GM18498 (cell line): ENCODE data around the gene ZNF705A.
"Not testable (repeated sequence)": the region's sequence is repeated elsewhere in the genome, so short reads cannot be mapped to it uniquely, and the experiment has no call there.

Experiments used
- ATAC-seq: cut with Tn5 transposase; IDR thresholded peaks from one replicate; pipeline ENCODE4 v1.9.1; 2021; ENCODE audit warnings: mild to moderate bottlenecking, moderate library complexity; ENCODE audit not compliant: unreplicated experiment

Gene ZNF705A

GRCh38 chr12:8183346-8183745 is 26.5 kb downstream of the ZNF705A start:
- ATAC-seq, result not testable (repeated sequence)

DNA sequence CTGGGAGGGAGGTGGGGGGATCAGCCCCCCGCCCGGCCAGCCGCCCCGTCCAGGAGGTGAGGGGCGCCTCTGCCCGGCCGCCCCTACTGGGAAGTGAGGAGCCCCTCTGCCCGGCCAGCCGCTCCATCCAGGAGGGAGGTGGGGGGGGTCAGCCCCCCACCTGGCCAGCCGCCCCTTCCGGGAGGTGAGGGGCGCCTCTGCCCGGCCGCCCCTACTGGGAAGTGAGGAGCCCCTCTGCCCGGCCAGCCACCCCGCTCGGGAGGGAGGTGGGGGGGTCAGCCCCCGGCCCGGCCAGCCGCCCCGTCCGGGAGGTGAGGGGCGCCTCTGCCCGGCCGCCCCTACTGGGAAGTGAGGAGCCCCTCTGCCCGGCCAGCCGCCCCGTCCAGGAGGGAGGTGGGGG is 27.4 kb downstream of the ZNF705A start:
- ATAC-seq, result not testable (repeated sequence)

GRCh38 chr12:8188088-8188487 is 31.3 kb downstream of the ZNF705A start:
- ATAC-seq, result not testable (repeated sequence)

GRCh38 chr12:8197685-8198308 is 41.0 kb downstream of the ZNF705A start:
- not testable (repeated sequence) for ATAC-seq

DNA sequence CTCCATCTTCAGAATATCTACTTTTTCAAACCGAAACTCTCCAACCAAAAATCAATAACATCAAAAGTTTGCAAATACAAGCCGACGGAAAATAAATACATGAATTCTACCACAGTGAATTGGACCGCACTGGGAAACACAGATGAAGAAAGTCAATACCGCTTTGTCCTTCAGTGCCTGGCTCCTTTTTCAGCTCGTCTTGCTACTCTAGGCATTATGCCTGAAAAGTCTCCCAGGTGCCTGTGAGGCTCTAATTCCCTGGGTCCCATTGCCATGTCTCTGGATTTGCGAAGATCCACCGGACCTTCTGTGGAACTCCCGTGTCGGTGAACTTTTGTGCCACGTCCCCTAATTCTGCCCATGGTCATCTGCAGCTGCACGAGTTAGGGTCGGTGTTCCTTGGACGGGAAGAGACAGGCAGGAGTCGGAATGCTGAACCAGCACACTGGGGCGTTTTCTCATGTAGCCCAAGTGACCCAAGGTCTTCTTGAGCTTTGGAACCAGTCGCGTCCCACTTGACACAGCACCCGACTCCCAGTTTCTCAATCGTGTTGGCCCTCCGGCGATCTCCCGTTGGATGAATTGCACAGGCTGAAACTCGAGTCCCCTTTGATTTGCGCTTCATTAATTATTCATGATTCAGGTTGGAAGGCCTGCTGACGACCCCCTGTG is 62.0 kb downstream of the ZNF705A start:
- ATAC-seq, result not testable (repeated sequence)

GRCh38 chr12:8221375-8221774 is 64.6 kb downstream of the ZNF705A start:
- not testable (repeated sequence) for ATAC-seq

- not testable (repeated sequence) for ATAC-seq
Observed at GRCh38 chr12:8221844-8222243, 65.0 kb downstream of the ZNF705A start.

- not testable (repeated sequence) for ATAC-seq
Observed at GRCh38 chr12:8222303-8222702, 65.5 kb downstream of the ZNF705A start.

GRCh38 chr12:8223646-8224045 is 66.8 kb downstream of the ZNF705A start:
- ATAC-seq, result not testable (repeated sequence)

GRCh38 chr12:8224782-8225181 is 68.0 kb downstream of the ZNF705A start:
- ATAC-seq, result not testable (repeated sequence)

DNA sequence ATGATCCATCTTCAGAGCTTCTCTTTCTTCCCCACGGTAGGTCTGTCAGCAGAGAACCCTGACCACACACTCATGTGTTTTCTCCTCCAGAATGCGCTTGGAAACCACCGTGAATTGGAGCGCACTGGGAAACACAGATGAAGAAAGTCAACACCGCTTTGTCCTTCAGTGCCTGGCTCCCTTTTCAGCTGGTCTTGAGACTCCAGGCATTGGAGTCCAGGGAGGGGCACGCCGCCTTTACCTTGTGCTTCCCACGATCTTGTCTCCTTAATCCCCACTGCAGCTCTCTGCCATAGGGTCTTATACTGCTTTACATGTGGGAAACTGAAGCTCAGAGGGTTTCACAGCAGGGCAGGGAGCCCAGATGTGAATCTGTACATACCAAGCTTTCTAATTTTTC is 69.5 kb downstream of the ZNF705A start:
- ATAC-seq, result no peak

DNA sequence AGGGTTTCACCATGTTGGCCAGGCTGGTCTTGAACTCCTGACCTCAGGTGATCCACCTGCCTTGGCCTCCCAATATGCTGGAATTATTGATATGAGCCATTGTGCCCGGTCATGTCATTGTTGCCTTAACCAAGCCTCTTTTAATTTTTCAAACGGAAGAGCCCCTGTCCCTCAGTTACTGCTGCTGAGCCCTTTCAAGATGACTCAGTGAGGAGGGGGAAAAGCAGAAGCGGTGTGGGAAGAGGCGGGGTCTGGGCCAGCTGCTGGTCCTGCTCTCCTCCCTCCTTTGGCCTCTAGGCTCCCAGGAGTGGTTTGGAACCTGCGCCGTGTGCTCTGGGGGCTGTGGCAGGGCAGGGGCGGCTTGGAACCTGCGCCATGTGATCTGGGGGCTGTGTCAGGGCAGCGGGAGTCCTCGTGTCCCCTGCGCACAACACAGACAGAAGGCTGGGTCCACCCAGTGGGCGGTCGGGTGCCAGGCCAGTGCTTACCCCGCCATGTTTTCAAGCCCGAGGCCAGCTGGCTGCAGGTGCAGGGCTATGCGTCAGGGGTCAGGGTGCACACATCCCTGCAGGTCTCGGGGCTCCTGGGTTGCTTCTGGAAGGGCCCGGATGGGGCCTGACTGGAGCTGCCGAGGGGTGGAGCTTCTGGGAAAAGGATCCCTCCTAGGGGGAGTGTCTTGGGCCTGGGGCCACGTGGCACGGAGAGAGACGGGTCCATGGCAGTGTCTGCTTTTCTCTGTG is 70.3 kb downstream of the ZNF705A start, which contains the start of gene FAM90A1:
Gene FAM90A1, minus strand, starts transcription at position 627 of the 740 bp plus-strand sequence. CDS start 2,786 bp downstream, outside the sequence.
- ATAC-seq, result not testable (repeated sequence)

GRCh38 chr12:8227732-8228077 is 70.9 kb downstream of the ZNF705A start:
- ATAC-seq, result not testable (repeated sequence)

DNA sequence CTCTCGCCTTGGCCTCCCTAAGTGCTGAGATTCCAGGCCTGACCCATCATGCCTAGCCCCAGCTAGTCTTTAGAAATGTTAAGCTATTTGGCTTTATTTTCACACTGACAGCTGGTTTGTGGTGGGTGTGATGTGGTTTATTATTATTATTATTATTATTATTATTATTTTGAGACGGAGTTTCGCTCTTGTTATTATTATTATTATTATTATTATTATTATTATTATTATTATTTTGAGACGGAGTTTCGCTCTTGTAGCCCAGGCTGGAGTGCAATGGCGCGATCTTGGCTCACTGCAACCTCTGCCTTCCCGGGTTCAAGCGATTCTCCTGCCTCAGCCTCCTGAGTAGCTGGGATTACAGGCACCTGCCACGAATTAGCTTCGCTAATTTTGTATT is 71.8 kb downstream of the ZNF705A start:
- not testable (repeated sequence) for ATAC-seq

- ATAC-seq, result not testable (repeated sequence)
Observed at GRCh38 chr12:8229486-8229885, 72.7 kb downstream of the ZNF705A start.
